ENCODE measurements around the gene SPEM2.

Gene SPEM2

GRCh38 chr17:7415784-7416183 is 9.6 kb upstream of the SPEM2 start:
- no peak for DNase-seq (ENCODE audit: low read depth)
- TF ChIP-seq, protein P1, sequence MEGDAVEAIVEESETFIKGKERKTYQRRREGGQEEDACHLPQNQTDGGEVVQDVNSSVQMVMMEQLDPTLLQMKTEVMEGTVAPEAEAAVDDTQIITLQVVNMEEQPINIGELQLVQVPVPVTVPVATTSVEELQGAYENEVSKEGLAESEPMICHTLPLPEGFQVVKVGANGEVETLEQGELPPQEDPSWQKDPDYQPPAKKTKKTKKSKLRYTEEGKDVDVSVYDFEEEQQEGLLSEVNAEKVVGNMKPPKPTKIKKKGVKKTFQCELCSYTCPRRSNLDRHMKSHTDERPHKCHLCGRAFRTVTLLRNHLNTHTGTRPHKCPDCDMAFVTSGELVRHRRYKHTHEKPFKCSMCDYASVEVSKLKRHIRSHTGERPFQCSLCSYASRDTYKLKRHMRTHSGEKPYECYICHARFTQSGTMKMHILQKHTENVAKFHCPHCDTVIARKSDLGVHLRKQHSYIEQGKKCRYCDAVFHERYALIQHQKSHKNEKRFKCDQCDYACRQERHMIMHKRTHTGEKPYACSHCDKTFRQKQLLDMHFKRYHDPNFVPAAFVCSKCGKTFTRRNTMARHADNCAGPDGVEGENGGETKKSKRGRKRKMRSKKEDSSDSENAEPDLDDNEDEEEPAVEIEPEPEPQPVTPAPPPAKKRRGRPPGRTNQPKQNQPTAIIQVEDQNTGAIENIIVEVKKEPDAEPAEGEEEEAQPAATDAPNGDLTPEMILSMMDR (conservative IDR thresholded peaks at IDR 0.05; ENCODE audit: low read length): no peak
- no peak overlapping the region for H3K4me3 ChIP-seq (ENCODE audit: low read length)

GRCh38 chr17:7416323-7416722 is 9.1 kb upstream of the SPEM2 start:
- DNase-seq (ENCODE audit: low read depth): no peak
- TF ChIP-seq, protein P1 (conservative IDR thresholded peaks at IDR 0.05; ENCODE audit: low read length): no peak
- H3K4me3 ChIP-seq (ENCODE audit: low read length): no peak overlapping the region

- no peak for DNase-seq (ENCODE audit: low read depth)
- H3K4me3 ChIP-seq (ENCODE audit: low read length): no peak overlapping the region
- TF ChIP-seq, protein P1 (conservative IDR thresholded peaks at IDR 0.05; ENCODE audit: low read length): no peak
Observed at GRCh38 chr17:7417056-7417655, 8.3 kb upstream of the SPEM2 start.

GRCh38 chr17:7418472-7419152 is 6.8 kb upstream of the SPEM2 start:
- TF ChIP-seq, protein P1 (conservative IDR thresholded peaks at IDR 0.05; ENCODE audit: low read length): no peak
- no peak overlapping the region for H3K4me3 ChIP-seq (ENCODE audit: low read length)
- no peak for DNase-seq (ENCODE audit: low read depth)

DNA sequence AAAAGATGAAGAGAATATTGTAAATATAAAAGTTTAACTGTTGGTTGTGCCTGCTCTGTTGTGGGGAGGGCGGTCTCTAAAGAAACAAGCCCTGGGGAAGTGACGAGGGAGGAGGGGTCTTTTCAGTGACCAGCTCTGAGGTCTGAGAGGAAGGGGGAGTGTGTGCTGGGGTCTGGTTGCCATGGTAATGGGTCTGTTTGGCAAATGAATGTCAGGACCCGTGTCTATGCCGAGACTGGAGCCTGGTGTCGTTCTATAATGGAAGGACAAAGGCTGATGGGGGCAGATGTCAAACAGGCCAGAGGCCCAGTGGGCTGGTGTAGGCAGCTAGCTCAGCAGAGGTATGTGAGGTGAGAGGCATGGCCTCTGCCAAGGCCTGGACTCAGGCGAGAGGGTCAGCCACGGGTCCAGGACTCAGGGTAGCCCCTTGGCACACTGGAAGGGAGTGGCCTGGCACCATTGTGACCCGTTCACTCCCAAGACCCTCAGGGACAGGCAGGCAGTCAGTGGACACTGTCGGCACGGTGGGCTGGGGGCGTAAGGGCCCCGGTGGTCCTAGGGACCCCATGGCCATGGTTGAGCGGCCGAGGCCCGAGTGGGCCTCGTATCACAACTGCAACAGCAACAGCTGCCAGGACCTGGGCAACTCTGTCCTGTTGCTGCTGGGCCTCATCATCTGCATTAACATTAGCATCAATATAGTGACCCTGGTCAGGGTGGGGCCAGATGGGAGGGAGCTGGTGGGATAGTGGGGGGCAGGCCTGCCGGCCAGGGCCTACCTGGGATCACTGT is 5.4 kb upstream of the SPEM2 start, which contains the start of gene SPEM1:
Gene SPEM1 (plus strand): TSS at position 506 of the 792 bp plus-strand sequence. CDS start 61 bp downstream, at position 567.
- TF ChIP-seq, protein P1 (conservative IDR thresholded peaks at IDR 0.05; ENCODE audit: low read length): no peak

DNA sequence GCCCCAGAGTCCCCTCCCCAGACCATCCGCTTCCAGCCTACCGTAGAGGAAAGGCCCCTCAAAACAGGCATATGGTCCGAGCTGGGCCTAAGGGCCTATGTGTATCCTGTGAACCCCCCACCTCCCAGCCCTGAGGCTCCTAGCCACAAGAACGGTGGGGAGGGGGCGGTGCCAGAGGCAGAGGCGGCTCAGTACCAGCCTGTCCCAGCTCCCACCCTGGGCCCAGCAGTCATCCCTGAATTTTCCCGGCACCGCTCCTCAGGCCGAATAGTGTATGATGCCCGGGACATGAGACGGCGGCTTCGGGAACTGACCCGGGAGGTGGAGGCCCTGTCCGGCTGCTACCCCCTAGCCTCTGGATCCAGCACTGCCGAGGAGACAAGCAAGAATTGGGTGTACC is 4.2 kb upstream of the SPEM2 start:
- DNase-seq (ENCODE audit: low read depth): no peak
- TF ChIP-seq, protein P1 (conservative IDR thresholded peaks at IDR 0.05; ENCODE audit: low read length): no peak
- H3K4me3 ChIP-seq (ENCODE audit: low read length): no peak overlapping the region

More for the DNA sequence above, 5.4 kb upstream of the SPEM2 start, which contains the start of gene SPEM1:
- H3K4me3 ChIP-seq (ENCODE audit: low read length): no peak within 1 kb of the TSS
- no peak for DNase-seq (ENCODE audit: low read depth)
